GM19238 (cell line): Measurements from ENCODE around the gene ETNPPL.

Source experiments
- DNase-seq: peaks from one replicate; pipeline ENCODE4 v3.0.0; 2011; ENCODE audit warnings: low spot score; ENCODE audit not compliant: insufficient read length

The ETNPPL gene

DNA sequence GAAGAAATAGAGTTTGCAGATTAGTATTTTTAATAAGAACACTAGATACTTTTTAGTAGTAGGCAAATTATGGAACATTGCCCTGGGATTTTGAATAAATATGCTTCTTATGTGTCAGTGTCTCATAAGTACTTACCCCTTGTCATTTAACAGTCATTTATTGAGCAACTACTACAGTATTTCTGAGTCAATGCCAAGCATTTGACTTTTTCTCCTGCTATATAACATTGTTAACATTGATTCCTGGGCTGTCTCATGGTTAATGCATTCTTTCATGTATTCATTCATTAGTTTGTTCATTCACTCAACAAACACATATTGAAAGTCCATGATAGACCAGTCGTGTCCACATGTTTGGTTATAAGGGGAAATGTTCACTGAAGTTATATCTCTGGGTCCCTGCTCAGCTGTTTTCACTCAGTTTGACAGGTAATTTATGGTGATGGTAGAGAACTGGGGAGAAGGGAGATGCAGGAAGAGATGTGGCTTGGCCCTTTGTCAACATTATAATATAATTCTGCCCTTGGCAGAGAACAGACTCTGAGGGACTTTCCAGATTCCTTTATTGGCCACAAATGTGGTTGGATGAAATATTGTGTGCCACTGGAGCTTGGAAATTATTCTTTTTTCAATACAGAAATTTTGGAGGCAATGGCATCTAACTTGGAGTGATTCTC is 62.6 kb downstream of the ETNPPL start:
- DNase-seq, result no peak

DNA sequence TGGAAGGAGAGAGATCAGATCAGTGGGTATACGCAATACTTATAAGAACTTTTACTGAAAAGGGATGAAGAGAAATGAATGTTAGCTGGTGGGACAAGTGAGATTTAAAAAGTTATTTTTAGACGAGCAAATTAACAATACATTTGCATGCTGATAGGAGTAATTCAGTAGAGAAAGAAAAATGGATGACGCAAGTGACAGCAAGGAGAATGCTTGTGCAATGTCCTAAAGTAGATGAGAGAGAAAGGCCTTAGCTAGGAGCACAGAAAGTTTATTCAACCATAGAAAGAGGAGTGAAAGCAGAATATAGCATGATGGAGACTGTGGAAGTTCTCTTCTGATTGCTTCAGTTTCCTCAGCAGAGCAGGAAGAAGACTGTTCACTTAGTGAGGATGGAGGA is 66.7 kb downstream of the ETNPPL start:
- no peak for DNase-seq

DNA sequence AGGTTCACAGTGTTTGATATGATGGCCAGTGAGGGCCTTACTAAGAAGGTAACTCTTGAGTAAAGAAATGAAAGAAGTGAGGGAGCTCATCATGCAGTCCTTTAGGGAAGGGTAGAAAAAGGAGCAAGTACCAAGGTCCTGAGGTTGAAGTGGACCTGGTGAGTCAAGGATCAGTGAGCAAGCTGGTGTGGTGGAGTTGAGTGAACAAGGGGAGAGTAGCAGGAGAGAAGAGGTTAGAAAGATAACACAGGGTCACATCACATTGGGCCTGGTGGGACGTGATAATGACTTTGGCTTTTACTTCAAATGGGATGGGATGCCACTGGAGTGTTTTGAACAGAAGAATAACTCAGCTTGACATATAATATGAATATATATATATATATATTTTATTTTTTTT is 67.8 kb downstream of the ETNPPL start:
- DNase-seq, result no peak

DNA sequence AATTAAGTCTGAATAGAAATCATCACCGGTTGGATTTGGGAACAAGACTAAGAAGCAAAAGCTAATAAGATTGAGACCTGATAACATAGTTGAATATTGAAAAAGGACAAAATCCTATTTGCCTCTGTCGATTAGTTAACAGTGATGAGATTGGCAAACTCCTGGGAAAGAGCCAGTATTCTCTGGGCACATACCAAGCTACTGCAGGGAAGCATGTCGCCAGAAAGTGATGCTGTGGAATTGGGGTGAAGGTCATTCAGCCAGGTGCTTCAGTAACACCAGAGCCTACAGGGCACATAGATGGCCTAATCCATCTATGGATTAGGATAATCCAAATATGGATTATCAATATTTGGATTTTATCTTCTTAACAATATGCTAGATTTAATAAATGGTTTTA is 68.4 kb downstream of the ETNPPL start:
- DNase-seq, result no peak

GRCh38 chr4:108693819-108694218 is 69.0 kb downstream of the ETNPPL start:
- no peak for DNase-seq

GRCh38 chr4:108693211-108693610 is 69.6 kb downstream of the ETNPPL start:
- DNase-seq, result no peak
